Stomach (tissue), 9 donors: ENCODE data around the gene MRPL30. TPM values are rescaled to one million over a fixed set of nuclear protein-coding genes. Genes with fewer than 3 reads are reported as not detected.
"Not testable (repeated sequence)": the region's sequence is repeated elsewhere in the genome, so short reads cannot be mapped to it uniquely, and the experiment has no call there.

ENCODE experiments used
- DNase-seq, 2 donors: peaks; one replicate each; pipeline versions ENCODE4 v3.0.0 to v3.0.0-alpha.2; 2013 to 2019
- H3K27ac ChIP-seq, 5 donors: fragments of 200-600 bp in 4 of 5; sonication (generic) in 4 of 5; one replicate each; pipeline ENCODE4 v1.5.1; 2013 to 2019; ENCODE audit warnings: mild to moderate bottlenecking in 1 of 5, moderate library complexity in 1 of 5
- H3K27me3 ChIP-seq, 3 donors: fragments of 200-600 bp; sonication (generic); one replicate each; pipeline ENCODE4 v1.5.1; 2017 to 2019; ENCODE audit warnings: mixed run types in 1 of 3
- H3K36me3 ChIP-seq, 4 donors: fragments of 200-600 bp; sonication (generic); 1 replicate in 3 of 4; 2 replicates in 1 of 4; pipeline ENCODE4 v1.5.1; 2016 to 2019
- H3K4me1 ChIP-seq, 4 donors: fragments of 200-600 bp; sonication (generic); one replicate each; pipeline ENCODE4 v1.5.1; 2016 to 2019
- H3K4me3 ChIP-seq, 4 donors: fragments of 200-600 bp; sonication (generic) in 3 of 4; one replicate each; pipeline ENCODE4 v1.5.1; 2016 to 2019; ENCODE audit warnings: mild to moderate bottlenecking in 1 of 4
- H3K9me3 ChIP-seq, 4 donors: fragments of 200-600 bp; sonication (generic); one replicate each; pipeline ENCODE4 v1.5.1; 2016 to 2019
- EP300 ChIP-seq: sonication (generic); formaldehyde crosslinking; IDR thresholded peaks from one replicate; pipeline ENCODE4 v1.6.1; 2017; ENCODE audit warnings: antibody characterized with exemption
- POLR2A ChIP-seq, 4 donors: fragments of 450-650 bp; IDR thresholded peaks; one replicate each; pipeline ENCODE4 v1.6.1; 2016; ENCODE audit warnings: antibody characterized with exemption in 4 of 4, control low read depth in 2 of 4, mild to moderate bottlenecking in 1 of 4, moderate library complexity in 1 of 4
- POLR2AphosphoS5 ChIP-seq, 3 donors: sonication (generic); formaldehyde crosslinking; IDR thresholded peaks; one replicate each; pipeline ENCODE4 v1.6.1; 2016; ENCODE audit warnings: antibody characterized with exemption in 3 of 3
- WGBS, 5 donors: extraction: QIAGEN DNeasy Blood & Tissue Kit in 3 of 5; methylation state at CpG; one replicate each; pipeline versions ENCODE4 v1.1.5 to v1.1.7; 2013 to 2018; 5-methylcytosine and 5-hydroxymethylcytosine counted together
- intact Hi-C: fragments of 100-400 bp; cut with DNase I; formaldehyde crosslinking; loops from one replicate; pipeline ENCODE4 v1.15.1; 2023; ENCODE audit warnings: low total_unique reads
- polyA plus RNA-seq, 3 donors: library from polyadenylated mRNA; stranded (reverse); fragments of 200-250 nt; gene quantifications; one replicate each; pipeline ENCODE4 v1.2.3, GENCODE V29; 2013
- total RNA-seq, 5 donors: library from RNA; depleted of rRNA; stranded (reverse); fragments of >200 nt; gene quantifications; one replicate each; pipeline versions ENCODE4 v1.1.0 to v1.2.3, GENCODE V29; 2014 to 2016
- TF ChIP-seq, protein P1 (sequence below), 7 experiments: fragments of 450-650 bp in 4 of 7; fragments of 200-600 bp in 3 of 7; sonication (generic) in 3 of 7; IDR thresholded peaks; one replicate each; pipeline ENCODE4 v1.5.1; 2016 to 2019; ENCODE audit warnings: antibody characterized with exemption in 7 of 7, control low read depth in 2 of 7, mild to moderate bottlenecking in 1 of 7
- donor health status: healthy with polysubstance abuse.
- donor health status: Bipolar disorder and iron deficiency.
- donor health status: healthy.

The MRPL30 gene
- total and polyA plus RNA-seq, 8 donors = 1.4 to 97.4 (median 23.1) TPM

DNA sequence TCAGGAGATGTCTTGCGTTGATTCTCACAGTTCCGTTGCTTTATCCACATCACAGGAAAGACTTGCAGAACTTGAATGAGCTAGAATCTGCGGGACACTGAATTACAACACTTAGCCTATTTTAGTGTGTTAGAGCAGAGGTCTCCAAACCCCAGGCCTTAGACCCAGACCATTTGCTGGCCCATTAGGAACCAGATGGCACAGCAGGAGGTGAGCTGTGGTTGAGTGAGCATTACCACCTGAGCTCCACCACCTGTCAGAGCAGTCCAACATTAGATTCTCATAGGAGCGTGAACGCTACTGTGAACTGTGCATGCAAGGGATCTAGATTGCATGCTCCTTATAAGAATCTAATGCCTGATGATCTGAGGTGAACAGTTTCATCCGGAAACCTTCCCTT lies 3.8 kb downstream of the MRPL30 start:
- peaks cover 10 to 32% (median 30%) of the 10 kb centered on the region in 4 donors for H3K36me3 ChIP-seq
- TF ChIP-seq POLR2AphosphoS5 (IDR thresholded peaks at IDR 0.05) (no peak), POLR2A (IDR thresholded peaks at IDR 0.05) (no peak), EP300 (no peak)
- no peaks in the 10 kb centered on the region for H3K27me3 ChIP-seq
- no peak overlapping the region for H3K4me3 ChIP-seq
- H3K4me1 ChIP-seq = peaks cover 18 to 45% (median 34%) of the 10 kb centered on the region in 4 donors
- H3K9me3 ChIP-seq = no peaks in the 10 kb centered on the region
- DNase-seq = no peak
- 62 to 93% (median 77%) methylated on average over 6 of the region's 6 CpGs for WGBS, 5 donors
- intact Hi-C loops = loop anchor here (10.0 kb wide), 1 partner anchor 150 kb away; the partner anchor contains the start of genes EIF5B and TXNDC9
- no peak overlapping the region for H3K27ac ChIP-seq

DNA sequence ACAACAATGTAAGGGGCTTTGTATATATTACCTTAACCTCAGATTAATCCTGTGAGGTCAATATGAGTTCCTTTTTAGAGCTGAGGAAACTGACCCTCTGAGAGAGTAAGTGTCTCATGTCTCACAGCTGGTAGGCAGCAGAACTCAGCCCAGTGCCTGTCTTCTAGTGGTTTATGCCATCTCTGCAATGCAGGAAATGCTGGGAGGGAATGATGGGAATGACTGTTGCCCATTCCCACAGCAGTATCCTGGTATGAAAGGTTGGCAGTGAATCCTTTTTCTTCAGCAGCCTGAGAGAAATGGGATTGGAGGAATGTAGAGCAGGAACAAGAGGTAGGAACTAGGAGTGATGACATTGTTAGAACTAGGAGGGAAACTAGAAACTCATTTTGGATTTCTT lies 6.0 kb downstream of the MRPL30 start:
- H3K27ac ChIP-seq = no peak overlapping the region
- H3K36me3 ChIP-seq = peaks cover 10 to 54% (median 52%) of the 10 kb centered on the region in 4 donors
- peaks cover 6 to 32% (median 21%) of the 10 kb centered on the region in 4 donors for H3K4me1 ChIP-seq
- H3K9me3 ChIP-seq = no peaks in the 10 kb centered on the region
- H3K4me3 ChIP-seq = no peak overlapping the region
- H3K27me3 ChIP-seq = no peaks in the 10 kb centered on the region
- TF ChIP-seq EP300 = no peak
- TF ChIP-seq, protein P1, sequence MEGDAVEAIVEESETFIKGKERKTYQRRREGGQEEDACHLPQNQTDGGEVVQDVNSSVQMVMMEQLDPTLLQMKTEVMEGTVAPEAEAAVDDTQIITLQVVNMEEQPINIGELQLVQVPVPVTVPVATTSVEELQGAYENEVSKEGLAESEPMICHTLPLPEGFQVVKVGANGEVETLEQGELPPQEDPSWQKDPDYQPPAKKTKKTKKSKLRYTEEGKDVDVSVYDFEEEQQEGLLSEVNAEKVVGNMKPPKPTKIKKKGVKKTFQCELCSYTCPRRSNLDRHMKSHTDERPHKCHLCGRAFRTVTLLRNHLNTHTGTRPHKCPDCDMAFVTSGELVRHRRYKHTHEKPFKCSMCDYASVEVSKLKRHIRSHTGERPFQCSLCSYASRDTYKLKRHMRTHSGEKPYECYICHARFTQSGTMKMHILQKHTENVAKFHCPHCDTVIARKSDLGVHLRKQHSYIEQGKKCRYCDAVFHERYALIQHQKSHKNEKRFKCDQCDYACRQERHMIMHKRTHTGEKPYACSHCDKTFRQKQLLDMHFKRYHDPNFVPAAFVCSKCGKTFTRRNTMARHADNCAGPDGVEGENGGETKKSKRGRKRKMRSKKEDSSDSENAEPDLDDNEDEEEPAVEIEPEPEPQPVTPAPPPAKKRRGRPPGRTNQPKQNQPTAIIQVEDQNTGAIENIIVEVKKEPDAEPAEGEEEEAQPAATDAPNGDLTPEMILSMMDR (IDR thresholded peaks at IDR 0.05) = no peak
- TF ChIP-seq POLR2AphosphoS5 (IDR thresholded peaks at IDR 0.05) = no peak
- no peak for TF ChIP-seq POLR2A (IDR thresholded peaks at IDR 0.05)
- intact Hi-C loops = loop anchor here (10.0 kb wide), 1 partner anchor 148 kb away; the partner anchor contains the start of genes EIF5B and TXNDC9
- DNase-seq = no peak

DNA sequence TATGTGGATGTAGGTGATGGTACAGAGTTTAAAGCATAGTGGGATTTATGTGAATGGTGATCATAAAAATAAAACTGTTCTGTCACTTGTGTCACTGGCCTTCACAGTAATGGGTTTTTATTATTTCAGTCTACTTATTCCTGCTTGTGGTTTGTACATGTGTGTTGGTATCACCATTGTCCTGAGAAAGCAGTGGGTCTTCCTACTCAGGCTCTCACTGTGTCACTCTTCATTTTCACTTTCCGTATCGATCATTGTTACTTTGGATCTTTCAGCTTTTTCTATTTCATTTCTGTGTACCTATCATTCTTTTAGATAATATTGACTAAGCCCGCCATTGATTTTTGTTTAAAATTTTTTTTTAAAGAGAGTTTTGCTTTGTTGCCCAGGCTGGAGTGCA lies 7.4 kb downstream of the MRPL30 start:
- intact Hi-C loops = loop anchor here (10.0 kb wide), 1 partner anchor 146 kb away; the partner anchor contains the start of genes EIF5B and TXNDC9
- Histone ChIP-seq H3K9me3 (no peaks in the 10 kb centered on the region), H3K27ac (no peak overlapping the region), H3K27me3 (no peaks in the 10 kb centered on the region), H3K4me1 (peaks cover 0 to 19% (median 7%) of the 10 kb centered on the region in 4 donors), H3K4me3 (no peak overlapping the region), H3K36me3 (peaks cover 10 to 67% (median 65%) of the 10 kb centered on the region in 4 donors)
- DNase-seq = no peak
- TF ChIP-seq, protein P1 (IDR thresholded peaks at IDR 0.05) = no peak
- no peak for TF ChIP-seq EP300
- WGBS, 5 donors = 93 to 98% (median 96%) methylated on average over 3 of the region's 3 CpGs

DNA sequence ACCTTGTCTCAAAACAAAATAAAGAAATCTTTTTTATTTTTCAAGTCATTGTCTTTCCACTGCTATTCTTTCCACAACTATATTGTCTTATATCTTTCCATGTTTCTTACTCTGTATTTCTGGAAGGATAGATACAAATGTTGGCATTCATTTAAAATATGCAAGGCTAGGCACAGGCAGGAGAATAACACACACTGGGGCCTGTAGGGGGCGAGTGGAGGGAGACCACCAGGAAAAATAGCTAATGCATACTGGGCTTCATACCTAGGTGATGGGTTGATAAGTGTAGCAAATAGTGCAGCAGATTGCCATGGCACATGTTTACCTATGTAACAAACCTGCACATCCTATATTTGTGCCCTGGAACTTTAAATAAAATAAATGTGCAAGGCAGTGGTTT lies 9.6 kb downstream of the MRPL30 start:
- H3K36me3 ChIP-seq = peaks cover 14 to 89% (median 86%) of the 10 kb centered on the region in 4 donors
- intact Hi-C loops = no loop called here
- DNase-seq = no peak
- peaks cover 0 to 2% (median under 1%) of the 10 kb centered on the region in 4 donors for H3K4me1 ChIP-seq
- TF ChIP-seq, protein P1 (IDR thresholded peaks at IDR 0.05) = no peak
- no peak for TF ChIP-seq EP300
- TF ChIP-seq POLR2AphosphoS5 (IDR thresholded peaks at IDR 0.05) = no peak
- H3K4me3 ChIP-seq = no peak overlapping the region
- no peaks in the 10 kb centered on the region for H3K9me3 ChIP-seq
- no peak overlapping the region for H3K27ac ChIP-seq
- H3K27me3 ChIP-seq = no peaks in the 10 kb centered on the region
- WGBS, 5 donors = 85 to 87% (median 86%) methylated on average over 1 of the region's 1 CpG

DNA sequence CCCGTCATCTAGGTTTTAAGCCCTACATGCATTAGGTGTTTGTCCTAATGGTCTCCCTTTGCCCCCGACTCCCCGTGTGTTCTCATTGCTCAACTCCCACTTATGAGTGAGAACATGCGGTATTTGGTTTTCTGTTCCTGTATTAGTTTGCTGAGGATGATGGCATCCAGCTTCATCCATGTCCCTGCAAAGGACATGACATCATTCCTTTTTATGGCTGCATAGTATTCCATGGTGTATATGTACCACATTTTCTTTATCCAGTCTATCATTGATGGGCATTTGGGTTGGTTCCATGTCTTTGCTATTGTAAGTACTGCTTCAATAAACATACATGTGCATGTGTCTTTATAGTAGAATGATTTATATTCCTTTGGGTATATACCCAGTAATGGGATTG lies 11.4 kb downstream of the MRPL30 start:
- 97 to 99% (median 98%) methylated on average over 4 of the region's 4 CpGs for WGBS, 5 donors
- H3K27me3 ChIP-seq, H3K4me1 ChIP-seq, H3K27ac ChIP-seq, H3K4me3 ChIP-seq, DNase-seq, H3K9me3 ChIP-seq, intact Hi-C loops: not testable (repeated sequence)
- peaks cover 27 to 99% (median 96%) of the 10 kb centered on the region in 4 donors for H3K36me3 ChIP-seq
